GM18868 (cell line): Measurements from ENCODE around the gene VSIR.

Source experiments
- ATAC-seq: cut with Tn5 transposase; IDR thresholded peaks from one replicate; pipeline ENCODE4 v1.9.1; 2021; ENCODE audit warnings: mild to moderate bottlenecking, moderate library complexity; ENCODE audit not compliant: unreplicated experiment

VSIR gene

GRCh38 chr10:71735709-71736569 is 37.4 kb downstream of the VSIR start:
- no peak for ATAC-seq

GRCh38 chr10:71734797-71735196 is 38.5 kb downstream of the VSIR start:
- no peak for ATAC-seq

GRCh38 chr10:71731791-71732190 is 41.5 kb downstream of the VSIR start:
- ATAC-seq: no peak

GRCh38 chr10:71729161-71729636 is 44.1 kb downstream of the VSIR start:
- ATAC-seq: no peak

DNA sequence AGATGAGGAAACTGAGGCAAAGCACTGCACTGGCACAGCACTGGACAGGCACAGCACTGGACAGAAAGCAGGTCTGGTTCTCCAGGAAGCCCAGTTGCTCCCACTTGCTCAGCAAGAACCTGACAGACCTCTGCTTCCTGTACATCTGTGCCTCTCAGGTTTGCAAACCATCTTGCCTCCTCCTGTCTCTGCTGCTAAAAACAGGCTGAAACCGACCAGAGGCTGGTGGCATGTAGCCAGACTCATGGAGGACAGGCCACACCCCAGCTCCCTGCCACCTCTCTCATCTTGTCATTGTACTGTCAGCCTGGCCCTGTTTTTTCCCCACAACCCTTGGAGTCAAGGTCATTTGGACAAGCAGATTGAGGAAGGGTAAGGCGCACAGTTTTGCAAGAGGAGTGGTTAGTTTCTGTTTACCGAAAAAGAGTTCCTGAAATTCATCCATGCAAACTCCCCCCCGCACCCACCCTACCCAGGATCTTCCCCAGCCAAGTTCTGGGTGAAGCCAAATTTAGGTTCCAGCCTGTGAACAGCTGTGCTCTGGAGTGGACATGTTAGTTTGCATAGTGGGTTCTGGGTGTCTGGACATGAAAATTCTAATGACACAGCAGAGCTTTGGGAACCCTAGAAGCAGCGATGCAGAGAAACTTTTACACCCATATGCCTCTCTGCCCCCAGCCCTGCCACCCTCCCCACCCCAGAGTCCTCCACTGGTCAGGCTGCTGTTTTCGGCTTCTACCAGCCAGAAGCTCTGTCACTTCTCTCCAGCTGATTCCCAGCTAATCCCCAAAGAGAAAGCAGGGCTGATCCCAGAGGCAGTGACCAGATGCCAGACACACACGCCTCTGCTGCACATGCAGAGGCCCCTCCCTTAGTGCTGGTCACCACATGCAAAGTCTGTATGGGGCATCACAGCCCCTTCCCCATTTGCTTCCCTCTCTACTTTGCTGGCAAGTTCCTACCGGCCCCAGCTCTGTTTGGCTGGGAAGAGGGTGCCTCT is 45.3 kb downstream of the VSIR start:
- peak; percentile 46 for ATAC-seq

DNA sequence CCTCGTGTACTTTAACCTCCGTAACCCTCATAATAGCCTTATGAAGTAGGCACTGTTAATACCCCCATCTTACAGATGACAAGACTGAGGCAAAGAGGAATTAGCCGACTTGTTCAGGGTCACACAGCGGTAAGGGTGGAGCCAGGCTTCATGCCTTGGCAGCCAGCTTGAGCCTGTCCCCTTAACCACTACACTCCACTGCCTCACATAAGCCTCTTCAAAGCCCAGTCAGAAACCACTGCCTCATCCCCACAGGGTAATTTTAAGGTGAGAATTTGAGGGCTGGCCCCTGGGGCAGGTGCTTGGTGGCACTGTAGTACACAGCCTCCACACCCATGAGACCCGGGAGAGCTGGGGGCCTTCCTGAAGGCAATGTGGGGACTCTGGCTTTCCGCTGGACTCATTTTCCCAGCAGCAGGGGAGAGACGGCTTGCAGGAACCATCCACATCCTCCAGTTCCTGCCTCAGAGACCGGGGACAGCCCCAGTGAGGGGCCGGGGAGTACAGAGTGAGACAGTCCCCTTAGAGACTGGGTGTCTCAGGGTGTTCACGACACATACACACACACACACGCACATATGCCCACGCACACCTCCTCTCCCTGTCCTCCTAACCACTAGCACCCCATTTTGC is 46.1 kb downstream of the VSIR start:
- ATAC-seq: peak; percentile 54

GRCh38 chr10:71726580-71727104 is 46.7 kb downstream of the VSIR start:
- ATAC-seq: no peak

DNA sequence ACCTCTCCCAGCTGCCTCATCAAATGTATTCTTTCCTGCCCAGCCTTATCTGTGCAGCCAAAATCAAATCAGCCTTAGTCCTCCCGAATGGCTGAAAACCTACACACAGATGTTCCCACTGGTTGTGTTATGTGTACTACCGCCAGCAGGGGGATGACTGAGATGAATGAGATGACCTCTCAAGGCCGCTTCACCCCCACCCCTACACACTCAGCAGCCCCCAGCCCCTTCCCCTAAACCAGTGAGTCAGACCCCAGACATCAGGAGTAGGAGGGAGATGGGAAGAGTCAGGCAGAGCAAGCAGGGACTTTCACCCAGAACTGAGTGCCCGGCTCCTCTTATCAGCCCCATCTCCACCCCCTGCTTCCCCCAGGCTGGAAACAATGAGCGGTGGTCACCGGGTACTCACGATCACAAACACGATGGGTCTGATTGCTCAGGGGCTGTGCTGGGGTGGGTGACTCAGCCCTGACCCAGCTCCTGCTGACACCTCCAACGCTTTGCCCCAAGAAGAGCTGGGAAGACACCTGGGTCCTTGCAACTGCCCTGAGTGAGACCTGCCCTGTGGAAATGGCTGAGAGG is 47.2 kb downstream of the VSIR start:
- no peak for ATAC-seq

DNA sequence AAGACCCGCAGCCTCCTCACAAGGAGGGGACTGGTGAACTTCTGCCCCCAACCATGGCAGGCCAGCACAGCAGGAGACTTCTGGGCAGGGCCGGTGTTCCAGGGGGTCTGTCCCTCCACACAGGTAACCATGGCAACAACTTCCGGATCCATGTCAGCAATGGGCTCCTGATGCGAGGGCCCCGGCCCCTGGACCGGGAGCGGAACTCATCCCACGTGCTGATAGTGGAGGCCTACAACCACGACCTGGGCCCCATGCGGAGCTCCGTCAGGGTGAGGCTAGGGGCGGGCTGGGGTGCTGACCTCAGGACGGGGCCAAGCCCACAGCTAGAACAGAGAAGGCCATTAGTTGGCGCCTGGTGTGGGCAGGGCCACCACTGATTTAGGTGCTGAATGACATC is 48.1 kb downstream of the VSIR start:
- no peak for ATAC-seq

GRCh38 chr10:71724539-71724938 is 48.8 kb downstream of the VSIR start:
- ATAC-seq: no peak

- no peak for ATAC-seq
Observed at GRCh38 chr10:71723311-71723710, 50.0 kb downstream of the VSIR start.

DNA sequence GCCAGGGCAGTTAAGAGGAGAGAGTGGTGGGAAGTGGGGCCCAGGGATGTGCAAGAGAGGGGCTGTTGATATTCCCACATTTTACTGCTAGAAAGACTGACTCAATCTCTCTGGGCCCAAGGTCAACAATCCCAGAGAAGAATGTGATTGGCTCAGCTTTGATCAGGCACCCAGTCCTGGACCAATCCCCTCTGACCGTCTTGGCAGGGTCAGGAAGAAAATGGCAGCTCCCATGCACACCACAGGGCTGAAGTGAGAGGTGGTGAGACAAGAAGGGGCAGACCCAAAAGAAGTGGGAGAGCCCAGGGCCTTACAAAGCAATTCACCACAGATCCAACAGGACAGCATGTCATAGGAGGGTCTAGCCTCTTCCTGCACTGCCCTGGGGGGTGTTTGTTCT is 50.5 kb downstream of the VSIR start:
- no peak for ATAC-seq

GRCh38 chr10:71721313-71721712 is 52.0 kb downstream of the VSIR start:
- ATAC-seq: no peak

DNA sequence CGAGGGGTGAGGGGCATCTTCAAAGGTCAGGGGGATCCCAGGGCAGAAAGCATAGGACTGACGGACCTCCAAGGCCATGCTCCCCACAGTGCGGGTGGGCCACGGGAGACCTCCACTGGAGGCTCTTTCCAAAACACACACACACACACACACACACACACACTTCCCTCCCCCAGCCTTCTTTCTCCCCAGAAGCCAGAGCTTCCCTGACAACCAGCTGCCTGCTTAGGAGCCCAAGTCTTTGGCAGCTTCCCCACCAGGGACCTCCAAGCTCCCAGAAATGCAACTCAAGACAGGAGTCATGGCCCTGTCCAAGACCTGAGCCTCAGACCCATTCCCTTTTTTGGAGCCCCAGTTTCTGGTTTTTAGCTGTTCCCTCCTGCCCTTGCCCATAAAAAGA is 53.0 kb downstream of the VSIR start:
- ATAC-seq: no peak

DNA sequence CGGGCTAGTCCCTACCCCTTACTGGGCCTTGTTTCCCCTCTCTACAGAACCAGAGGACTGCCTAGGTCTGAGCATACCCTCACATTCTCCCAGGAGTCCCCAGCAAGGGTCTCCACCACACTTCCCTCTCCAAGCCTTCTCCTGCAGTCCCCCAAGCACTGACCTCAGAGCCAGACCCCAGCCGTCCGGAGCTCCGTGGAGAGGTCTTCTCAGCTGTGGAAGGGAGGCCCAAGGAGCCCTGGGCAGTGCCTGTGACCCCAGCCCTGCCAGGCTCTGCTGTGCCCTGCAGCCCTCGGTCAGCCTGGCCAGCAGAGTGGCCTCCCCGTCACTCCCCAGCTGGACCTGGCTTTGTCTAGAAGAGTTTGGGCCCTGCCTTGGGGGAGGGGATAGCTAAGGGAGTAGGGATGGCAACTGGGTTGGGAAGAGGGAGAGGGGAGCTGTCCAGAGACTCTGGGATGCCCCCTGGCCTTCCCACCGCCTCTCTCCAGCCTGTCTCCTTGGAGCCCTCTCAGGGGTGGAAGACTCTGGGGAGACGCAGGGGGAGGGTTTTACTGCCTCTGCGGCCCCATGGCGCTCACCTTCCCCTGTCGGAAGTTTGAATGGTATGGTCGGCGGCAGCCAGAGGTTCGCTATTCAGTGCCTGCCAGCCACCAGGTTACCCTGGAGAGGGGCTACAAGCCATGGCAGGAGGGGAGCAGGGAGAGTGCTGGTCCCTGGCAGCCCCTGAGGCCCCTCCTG is 53.7 kb downstream of the VSIR start, which contains the start of gene C10orf105:
Gene C10orf105, minus strand, starts transcription at position 315 of the 738 bp plus-strand sequence. CDS start 3,441 bp downstream, outside the sequence.
- ATAC-seq: no peak

GRCh38 chr10:71719042-71719441 is 54.3 kb downstream of the VSIR start:
- no peak for ATAC-seq

GRCh38 chr10:71718165-71718698 is 55.1 kb downstream of the VSIR start:
- ATAC-seq: no peak

GRCh38 chr10:71717551-71717951 is 55.8 kb downstream of the VSIR start:
- no peak for ATAC-seq

DNA sequence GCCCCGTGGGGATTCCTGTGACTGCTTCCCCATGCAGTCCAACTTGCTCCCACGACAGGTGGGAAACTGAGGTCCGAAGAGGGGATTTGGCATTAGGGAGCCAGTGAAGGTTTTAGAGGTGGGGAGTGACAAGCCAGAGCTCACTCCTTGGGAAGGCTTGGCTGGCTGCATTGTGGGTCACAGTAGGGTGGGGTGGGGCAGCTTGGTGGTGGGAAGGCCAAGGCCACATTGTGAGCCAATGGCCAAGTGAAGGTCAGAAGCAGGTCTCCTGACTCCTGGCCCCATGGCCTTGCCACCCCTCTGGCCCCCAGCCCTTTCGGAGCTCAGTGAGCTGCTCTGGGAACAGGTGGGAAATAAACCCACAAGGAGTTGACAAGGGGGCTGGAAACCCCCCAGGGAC is 56.3 kb downstream of the VSIR start:
- ATAC-seq: no peak
